OCI-M2 (cell line): ENCODE data around the gene DNAI1.

Experiments used
- DNase-seq: peaks from one replicate; lab custom pipeline; 2025; ENCODE audit not compliant: unreplicated experiment; lab: John Stamatoyannopoulos, UW

Gene DNAI1

GRCh38 chr9:34555936-34556525 lies 97.4 kb downstream of the DNAI1 start:
- DNase-seq = no peak

DNA sequence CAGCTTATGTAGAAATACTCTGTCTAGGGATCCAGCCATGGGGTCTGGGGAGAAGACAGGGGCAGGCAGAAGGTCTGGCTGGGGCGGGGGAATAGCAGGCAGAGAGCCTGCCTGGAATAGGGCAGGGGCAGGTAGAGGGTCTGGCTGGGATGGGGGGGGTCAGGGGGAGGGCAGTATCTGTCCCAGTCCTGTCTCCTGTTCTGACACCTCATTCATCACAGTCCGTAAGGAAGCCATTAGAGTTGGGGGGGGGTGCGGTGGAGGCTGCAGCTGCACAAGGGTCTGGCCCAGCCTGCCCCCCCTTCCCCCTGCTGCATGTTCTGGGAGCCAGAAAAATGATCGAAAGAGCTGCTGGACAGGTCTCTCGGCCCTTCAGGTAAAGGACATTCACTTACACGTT lies 98.3 kb downstream of the DNAI1 start:
- DNase-seq = no peak

- DNase-seq = no peak
These were observed 99.1 kb downstream of the DNAI1 start for GRCh38 chr9:34557426-34558321.

- DNase-seq = no peak
These were observed 99.8 kb downstream of the DNAI1 start for GRCh38 chr9:34558364-34558763.

GRCh38 chr9:34558919-34559623 lies 100.5 kb downstream of the DNAI1 start:
- DNase-seq = no peak

GRCh38 chr9:34559624-34560455 lies 101.2 kb downstream of the DNAI1 start:
- DNase-seq = no peak

GRCh38 chr9:34560599-34561214 lies 102.1 kb downstream of the DNAI1 start:
- DNase-seq = no peak

DNA sequence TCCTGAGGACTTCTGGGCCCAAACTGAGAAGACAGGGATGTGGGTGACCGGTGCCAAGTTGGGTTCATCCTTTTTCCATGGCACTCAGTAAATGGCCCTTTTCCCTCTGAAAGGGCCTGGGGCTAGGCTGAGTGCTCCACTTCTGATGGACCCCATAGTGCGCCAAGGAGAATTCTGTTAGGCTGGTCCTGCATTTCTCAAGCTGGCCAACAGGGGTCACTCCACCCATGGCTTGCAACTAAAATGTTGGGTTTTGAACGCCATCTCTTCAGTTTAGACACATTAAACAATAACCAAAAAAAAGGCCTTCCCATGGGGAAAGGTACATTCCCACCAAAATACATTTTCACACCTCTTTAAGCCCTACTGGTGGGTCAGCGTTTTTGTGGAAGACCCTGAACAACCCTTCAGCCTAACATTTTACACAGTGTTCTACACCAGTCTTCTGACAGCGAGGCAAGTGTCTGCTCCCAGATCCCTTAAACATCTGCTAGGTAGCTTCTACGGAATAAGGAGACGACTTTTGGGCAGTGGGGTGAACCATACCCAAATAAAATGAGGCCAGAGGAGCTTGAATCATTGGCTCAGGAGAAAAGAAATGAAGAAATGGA lies 103.6 kb downstream of the DNAI1 start:
- no peak for DNase-seq

DNA sequence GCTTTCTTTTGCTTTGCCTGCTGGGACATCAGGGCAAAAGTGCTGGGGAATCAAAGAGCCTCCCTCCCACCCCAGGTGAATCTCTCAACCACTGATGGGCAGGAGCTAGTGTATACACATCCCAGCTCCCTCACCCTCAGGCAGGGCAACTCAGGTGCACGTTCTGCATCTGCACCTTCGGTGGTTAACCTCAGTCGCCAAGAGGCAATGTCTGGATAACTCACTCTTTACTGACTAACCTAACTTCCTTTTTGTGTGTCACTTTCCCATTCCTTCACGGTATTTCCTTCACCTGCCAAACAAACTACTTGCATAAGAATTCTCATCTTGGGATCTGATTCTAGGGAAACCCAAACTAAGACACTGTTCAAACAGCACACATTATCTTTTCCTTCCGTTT lies 104.7 kb downstream of the DNAI1 start:
- DNase-seq = no peak

DNA sequence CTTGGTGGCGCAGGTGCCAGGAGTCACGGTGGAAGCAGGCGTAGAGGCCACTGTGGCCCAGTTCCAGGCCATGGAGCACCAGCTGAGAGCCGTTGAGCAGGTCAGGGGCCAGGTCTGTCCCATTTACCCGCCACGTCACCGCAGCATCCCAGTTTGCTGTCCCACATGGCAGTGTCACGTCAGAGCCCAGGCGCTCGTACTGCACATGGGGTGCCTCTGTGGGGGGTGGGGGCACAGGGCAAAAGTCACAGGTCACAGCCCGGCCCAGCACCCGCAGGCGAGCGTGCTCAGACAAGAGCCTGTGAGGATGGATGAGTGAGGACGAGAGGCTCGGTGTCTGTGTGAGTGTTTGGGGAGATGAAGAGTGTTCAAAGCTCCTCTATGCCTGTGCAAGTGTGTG lies 106.0 kb downstream of the DNAI1 start:
- DNase-seq = no peak

- no peak for DNase-seq
These were observed 107.3 kb downstream of the DNAI1 start for GRCh38 chr9:34565856-34566255.

- DNase-seq = no peak
These were observed 107.7 kb downstream of the DNAI1 start for GRCh38 chr9:34566322-34566721.

GRCh38 chr9:34566972-34567371 lies 108.4 kb downstream of the DNAI1 start:
- DNase-seq = no peak

DNA sequence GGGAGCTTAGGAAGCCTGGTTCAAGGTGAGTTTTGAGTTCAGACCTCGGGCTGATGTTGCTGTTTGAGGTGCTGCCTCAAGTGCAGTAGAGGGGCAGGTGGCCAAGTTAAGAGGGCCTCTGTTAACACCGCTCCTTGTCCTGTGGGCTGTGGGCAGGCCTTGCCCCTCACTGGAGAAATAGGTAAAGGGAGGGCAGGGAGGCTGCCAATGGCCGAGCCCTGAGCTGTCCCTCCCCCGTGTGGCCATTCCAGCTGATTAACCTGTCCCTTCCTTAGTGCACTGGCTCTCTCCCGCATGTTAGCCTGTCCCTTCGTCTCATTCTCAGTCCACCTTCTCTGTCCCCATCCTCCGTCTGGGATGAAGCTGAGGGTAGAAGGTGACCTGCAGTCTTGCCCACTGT lies 109.5 kb downstream of the DNAI1 start:
- no peak for DNase-seq

- DNase-seq = no peak
These were observed 110.2 kb downstream of the DNAI1 start for GRCh38 chr9:34568774-34569173.

- no peak for DNase-seq
These were observed 111.8 kb downstream of the DNAI1 start for GRCh38 chr9:34570376-34570775.
